Retinal pigment epithelial cell (primary cell): ENCODE data around the gene F12.
A peak's percentile ranks its signal among the peaks of the same experiment; 100 is the strongest.

ENCODE experiments used
- DNase-seq: peaks from one replicate; pipeline ENCODE4 v3.0.0-alpha.2; 2010; ENCODE audit warnings: low read depth
- H3K4me3 ChIP-seq: 2 replicates; pipeline ENCODE4 v1.5.1; 2011; ENCODE audit warnings: mild to moderate bottlenecking, low read length, control low read depth, moderate library complexity
- CTCF ChIP-seq: conservative IDR thresholded peaks from 2 replicates; pipeline ENCODE4 v1.5.1; 2011; ENCODE audit warnings: low read depth, low read length, control low read depth, inconsistent platforms

The F12 gene

GRCh38 chr5:177455036-177455660 is 45.8 kb upstream of the F12 start:
- TF ChIP-seq CTCF: peak; percentile 63
- DNase-seq: no peak
- H3K4me3 ChIP-seq: peak overlapping the region; percentile 50

- peak overlapping the region; percentile 50 for H3K4me3 ChIP-seq
- DNase-seq: no peak
- TF ChIP-seq CTCF: peak; percentile 69
These were observed 45.2 kb upstream of the F12 start for GRCh38 chr5:177454397-177455035.

- H3K4me3 ChIP-seq: peak overlapping the region; percentile 42
- no peak for DNase-seq
- TF ChIP-seq CTCF: no peak
These were observed 44.6 kb upstream of the F12 start for GRCh38 chr5:177453852-177454396.

GRCh38 chr5:177452688-177453638 is 43.6 kb upstream of the F12 start:
- no peak overlapping the region for H3K4me3 ChIP-seq
- TF ChIP-seq CTCF: peak; percentile 7
- no peak for DNase-seq

GRCh38 chr5:177450667-177451424 is 41.5 kb upstream of the F12 start:
- DNase-seq: no peak
- H3K4me3 ChIP-seq: no peak overlapping the region
- no peak for TF ChIP-seq CTCF
